SW480 (cell line): Measurements from ENCODE around the gene ATP8B1.
"Not testable (repeated sequence)": the region's sequence is repeated elsewhere in the genome, so short reads cannot be mapped to it uniquely, and the experiment has no call there.

Experiments used
- DNase-seq: peaks from one replicate; pipeline ENCODE4 v3.0.0-alpha.2; 2016; ENCODE audit warnings: low spot score

Gene ATP8B1

DNA sequence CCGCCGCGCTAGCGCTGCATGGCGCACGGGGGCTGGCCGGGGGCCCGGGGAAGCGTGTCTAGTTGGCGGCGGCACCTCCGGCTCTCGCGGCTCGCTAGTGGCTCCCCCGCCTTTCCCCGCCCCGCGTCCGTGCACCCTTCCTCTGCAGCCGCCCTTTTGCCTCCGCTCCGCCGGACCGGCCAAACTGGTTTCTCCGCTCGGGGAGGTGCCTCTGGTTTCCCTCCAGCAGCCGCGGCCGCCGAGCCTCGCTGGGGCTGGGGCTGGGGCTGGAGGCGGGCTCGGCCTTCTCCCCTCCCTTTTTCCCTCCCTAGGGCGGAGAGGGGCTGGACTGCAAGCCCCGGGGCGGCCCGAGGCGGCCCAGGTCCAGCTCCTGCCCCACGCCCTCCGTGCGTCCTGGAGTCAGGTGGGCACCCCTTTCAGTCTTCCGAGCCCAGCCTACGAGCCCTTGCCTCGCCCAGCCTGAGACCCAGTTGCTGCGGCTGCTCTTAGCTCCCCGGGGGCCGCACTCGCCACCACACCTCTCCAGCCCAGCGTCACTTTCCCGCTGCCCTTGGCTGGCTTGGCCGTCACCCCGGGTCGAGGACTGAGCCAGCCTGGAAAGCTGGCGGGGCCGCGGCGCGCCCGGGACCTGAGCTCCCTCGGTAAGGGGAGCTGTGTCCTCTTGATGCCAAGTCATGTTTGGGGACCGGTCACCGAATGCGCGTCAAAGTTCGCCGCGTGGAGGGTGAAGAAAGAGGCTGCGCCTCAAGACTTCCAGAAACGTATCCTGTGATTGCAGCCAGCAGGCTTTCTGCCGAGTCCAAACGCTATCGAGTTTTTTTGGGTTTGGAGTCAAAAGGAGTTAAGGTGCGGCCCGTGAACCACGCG lies at the start of gene ATP8B1:
ATP8B1 (minus strand) TSS at position 213 of the 867 bp plus-strand sequence. CDS start 71,508 bp downstream, outside the sequence.
- DNase-seq = peak; percentile 24

DNA sequence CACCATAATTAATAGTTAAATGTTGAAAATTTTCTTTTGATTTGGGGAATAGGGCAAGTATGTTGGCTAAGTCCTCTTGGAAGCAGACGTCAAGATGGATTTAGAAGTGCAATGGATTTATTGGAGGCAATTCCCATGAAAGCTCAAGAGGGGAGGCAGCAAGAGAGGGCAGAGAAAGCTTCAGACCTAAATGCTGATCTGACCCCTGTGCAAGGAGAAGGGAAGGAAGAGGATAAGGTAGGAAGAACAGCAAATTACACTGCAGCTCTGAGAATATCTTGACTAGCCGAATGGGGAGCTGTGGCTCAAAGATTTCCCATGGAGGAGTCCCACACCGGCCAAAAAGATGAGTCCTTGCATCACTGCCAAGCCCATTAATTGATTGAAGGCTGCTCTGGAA lies 46.9 kb upstream of the ATP8B1 start:
- DNase-seq = no peak

DNA sequence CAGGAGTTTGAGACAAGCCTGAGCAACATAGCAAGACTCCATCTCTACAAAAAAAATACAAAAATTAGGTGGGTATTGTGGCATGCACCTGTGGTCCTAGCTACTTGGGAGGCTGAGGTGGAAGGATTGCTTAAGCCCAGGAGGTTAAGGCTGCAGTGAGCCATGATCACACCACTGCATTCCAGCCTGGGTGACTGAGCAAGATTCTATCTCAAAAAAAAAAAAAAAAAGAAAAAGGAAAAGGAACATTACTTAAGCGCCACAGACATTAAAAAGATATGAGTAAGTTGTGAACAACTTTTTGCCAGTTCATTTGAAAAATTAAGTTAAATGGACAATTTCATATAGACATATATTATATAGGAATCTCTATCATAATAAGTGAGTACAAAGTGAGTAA lies 45.3 kb upstream of the ATP8B1 start:
- not testable (repeated sequence) for DNase-seq

DNA sequence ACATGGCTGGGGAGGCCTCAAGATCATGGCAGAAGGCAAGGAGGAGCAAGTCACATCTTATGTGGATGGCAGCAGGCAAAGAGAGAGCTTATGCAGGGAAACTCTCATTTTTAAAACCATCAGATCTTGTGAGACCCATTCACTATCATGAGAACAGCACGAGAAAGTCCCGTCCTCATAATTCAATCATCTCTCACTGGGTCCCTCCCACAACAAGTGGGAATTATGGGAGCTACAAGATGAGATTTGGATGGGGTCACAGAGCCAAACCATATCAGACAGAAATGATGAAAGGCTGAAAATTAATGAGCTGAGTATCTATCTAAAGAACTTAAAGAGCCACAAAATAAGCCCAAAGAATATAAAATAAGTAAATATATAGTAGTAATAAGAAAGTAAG lies 44.3 kb upstream of the ATP8B1 start:
- DNase-seq = not testable (repeated sequence)

DNA sequence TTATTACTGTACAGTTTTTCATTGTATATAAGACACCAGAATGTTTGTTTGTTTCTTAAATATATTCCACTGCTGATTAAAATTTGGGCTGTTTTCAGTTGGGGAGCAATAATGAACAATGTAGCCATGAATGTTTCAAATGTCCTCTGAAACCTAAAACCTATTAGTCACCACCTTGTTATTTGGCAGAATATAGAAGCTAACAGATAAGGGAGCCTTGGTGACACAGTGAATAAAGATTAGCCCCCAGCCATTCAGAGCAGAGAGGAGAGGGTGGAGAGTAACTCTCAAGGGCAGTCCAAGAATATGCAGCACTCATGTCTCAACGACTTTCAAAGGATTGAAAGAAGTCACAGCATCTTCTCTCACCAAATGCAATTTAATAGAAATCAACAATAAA lies 43.1 kb upstream of the ATP8B1 start:
- DNase-seq = no peak

DNA sequence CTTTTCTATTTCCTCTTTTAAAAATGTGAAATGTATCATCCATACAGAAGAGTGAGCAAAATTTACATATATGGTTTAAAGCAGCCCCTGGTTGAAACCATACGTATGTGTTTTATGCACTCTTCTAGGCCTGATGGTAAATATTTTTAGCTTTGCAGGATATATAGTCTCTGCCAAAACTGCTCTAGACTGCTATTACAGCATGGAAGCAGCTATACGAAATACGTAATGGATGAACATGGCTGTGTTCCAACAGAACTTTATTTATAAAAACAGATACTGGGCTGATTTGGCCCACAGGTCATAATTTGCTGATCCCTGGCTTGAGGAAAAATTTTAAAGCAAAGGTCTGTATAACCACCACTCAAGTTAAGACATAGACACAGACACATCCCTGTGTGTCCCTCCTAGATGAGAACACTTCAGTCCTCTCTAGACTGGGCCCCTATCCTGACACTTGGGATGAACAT lies 42.5 kb upstream of the ATP8B1 start:
- DNase-seq = no peak

DNA sequence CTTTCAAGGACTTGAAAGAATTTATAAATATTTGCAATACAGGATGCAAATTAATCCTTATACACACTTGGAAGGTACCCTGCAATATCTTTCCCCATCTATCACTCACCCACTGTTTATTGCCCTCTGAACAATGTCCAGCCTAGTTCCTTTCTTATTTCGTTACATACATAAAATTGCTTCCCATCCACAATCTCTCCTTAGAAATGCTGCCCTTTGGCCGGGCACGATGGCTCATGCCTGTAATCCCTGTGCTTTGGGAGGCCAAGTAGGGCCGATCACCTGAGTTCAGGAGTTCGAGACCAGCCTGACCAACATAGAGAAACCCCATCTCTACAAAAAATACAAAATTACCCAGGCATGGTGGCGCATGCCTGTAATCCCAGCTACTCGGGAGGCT lies 41.2 kb upstream of the ATP8B1 start:
- no peak for DNase-seq

DNA sequence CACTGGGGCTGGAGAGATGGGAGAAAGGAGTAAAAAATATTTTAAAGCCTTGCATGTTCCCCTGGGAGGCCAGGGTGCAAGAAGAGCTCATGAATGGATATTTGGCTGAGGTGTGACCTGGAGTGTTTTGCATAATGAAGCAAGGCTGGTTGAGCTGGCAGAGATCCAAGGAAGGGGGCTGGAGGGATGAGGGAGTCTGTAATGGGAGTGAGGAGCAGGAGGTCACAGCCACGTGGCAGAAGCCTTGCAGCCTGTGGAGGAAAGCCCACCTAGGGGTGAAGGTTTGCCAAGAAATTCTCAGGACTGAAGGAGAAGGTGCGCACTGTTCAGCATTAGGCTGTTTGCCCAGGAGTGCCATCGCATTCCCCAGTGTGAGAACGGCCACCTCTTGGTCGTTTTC lies 40.3 kb upstream of the ATP8B1 start:
- DNase-seq = no peak

DNA sequence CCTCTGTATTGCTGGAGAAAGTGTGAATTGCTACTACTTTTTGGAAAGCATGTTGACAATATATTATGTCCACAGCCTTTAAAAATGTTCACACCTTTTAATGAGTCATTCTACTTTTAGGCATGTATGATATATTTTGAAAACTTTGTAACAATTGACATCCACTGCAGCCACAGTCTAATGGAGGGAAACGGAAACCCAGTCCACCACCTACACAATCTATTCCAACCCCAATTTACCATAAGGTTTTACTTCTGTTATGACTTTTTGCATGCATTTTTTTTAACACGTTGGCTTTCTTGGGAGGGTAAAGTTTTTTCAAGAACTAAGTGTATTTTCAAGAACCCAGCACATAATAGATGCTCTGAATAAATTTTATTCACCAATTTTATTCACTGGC lies 38.5 kb upstream of the ATP8B1 start:
- DNase-seq = no peak

DNA sequence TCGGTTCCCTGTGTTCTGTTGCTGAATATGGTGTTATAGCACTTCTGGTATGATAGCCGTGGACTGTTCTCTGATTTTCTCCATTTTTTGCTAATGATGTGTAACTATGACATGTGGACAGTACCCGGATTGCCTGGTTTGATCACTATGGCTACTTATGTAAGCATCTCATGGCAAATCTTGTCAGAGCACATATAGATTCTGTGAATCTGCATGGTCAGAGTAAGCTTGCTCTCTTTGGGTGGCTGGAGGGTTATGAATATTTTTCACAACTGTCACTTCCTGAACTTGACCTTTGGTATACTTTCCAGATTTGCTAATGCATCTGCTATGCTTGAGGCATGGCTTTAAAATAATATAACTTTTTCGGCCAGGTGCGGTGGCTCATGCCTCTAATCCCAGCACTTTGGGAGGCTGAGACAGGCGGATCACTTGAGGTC lies 36.8 kb upstream of the ATP8B1 start:
- DNase-seq = no peak

DNA sequence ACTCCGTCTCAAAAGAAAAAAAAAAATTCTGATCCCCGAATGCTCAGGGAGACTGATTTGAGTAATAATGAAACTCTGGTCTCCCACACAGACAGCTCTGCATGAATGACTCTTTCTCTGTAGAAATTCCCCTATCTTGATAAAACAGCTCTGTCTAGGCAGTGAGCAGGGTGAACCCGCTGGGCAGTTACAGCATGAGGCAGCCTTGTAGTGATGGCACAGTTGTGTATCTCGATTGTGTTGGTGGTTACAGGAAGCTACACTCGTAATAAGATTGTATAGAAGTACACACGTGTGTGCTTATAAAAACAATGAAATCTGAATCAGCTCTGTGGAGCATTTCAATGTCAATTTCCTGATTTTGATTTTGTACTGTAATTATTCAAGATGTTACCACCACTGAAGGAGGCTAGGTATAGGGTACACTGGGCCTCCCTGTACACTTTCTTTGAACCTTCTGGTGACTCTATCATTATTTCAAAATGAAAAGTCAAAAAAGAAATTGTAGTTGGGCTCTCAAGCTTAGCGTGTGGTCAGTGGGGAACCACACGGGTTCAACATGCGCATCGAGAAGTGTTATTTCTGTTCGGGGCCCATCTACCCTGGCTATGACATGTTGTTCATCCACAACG lies 34.9 kb upstream of the ATP8B1 start:
- no peak for DNase-seq

DNA sequence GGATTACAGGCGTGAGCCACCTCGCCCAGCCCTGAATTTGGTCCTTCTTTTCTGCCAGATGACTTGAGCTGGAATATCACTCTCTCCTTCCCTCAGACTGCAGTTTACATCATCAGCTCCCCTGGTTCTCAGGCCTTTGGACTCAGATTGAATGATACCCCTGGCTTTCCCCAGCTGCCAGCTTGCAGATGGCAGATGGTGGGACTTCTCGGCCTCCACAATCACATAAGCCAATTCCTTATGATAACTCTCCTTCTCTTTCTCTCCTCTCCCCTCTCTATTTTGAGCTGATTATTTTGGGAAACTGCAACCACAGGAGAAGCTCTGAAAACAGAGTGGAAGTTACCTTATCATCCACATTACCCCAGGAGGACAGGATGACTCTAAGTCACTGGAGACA lies 33.4 kb upstream of the ATP8B1 start:
- no peak for DNase-seq

DNA sequence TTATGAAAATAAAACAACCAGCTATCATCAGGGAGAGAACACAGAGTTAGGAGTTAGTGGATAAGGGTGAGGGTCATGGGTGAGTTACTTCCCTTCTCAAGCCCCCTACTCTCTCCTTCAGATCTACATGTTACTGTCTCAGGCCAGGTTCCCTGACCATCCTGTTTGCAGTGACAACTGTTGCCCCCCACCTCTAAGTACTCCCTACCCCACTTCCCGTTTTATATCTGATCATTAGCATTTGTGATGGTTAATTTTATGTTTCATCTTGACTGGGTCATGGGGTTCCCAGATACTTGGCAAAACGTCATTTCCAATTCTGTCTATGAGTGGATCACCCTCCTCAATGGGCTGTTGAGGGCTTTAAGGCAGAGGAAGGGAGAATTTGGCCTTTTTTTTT lies 32.8 kb upstream of the ATP8B1 start:
- no peak for DNase-seq

DNA sequence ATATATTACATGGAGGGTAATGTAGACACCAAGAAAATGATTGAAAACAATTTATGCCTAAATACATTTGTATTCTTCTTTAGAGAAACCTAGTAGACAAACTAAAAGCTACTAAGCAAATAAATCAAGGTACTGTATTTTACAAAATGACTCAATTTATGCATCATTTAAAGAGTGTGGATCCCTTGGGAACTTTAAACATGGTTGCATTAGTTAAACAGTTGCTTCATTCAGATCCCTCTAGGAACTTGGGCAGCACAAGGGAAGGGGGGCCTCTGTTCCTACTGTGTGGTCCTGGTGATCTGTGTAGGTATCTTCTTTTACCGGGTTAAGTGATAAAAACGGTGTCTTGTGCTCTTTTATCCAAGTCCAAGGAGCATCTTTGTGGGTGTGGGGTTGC lies 31.5 kb upstream of the ATP8B1 start:
- DNase-seq = no peak

DNA sequence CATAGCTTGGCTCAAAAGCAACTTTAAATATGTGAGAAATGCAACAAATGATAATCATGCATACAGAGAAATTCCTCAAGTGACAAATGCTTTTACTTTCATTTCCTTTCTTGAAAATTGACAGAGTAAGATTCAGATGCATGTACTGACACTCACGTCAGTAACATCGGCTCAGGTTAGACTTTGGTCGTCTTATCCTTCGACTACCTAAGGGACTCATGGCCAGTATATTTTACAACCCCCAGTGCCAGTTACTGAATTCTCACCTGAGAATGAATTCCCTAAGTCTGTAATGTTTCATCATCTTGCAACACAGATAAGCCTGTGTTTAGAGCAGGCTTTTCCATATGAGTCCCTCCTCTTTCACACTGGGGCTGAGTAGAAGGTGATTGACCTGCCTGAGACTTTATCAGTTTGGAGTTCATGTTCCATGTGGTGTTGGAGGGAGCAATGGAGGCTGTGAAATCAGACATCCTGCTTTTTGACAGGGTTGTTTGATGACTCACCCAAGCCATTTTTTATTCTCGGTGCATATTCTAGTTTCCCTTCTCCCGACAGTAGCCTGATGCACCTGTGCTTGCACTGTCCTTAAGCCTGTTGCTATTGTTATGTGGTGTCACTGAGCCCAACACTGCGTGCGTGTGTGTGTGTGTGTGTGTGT lies 30.5 kb upstream of the ATP8B1 start:
- peak; percentile 9 for DNase-seq

DNA sequence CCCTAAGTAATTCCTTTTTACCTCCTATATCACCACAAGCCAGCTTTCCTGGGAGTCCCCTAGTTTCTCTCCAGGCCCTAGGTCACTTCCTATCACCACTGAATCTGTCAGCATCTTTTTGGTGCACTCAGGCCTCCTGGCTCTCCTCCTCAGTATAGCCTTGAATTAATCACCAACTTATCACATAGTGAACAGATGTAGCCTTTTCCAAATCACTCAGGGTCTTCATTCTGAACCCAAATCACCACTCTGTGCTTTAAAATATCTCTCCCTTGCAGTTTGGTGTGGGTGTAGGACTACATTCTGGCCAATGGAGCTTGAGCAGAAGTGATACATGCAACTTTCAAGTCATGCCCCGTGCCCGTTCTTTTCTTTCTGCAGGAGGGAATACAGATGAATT lies 29.6 kb upstream of the ATP8B1 start:
- DNase-seq = no peak

DNA sequence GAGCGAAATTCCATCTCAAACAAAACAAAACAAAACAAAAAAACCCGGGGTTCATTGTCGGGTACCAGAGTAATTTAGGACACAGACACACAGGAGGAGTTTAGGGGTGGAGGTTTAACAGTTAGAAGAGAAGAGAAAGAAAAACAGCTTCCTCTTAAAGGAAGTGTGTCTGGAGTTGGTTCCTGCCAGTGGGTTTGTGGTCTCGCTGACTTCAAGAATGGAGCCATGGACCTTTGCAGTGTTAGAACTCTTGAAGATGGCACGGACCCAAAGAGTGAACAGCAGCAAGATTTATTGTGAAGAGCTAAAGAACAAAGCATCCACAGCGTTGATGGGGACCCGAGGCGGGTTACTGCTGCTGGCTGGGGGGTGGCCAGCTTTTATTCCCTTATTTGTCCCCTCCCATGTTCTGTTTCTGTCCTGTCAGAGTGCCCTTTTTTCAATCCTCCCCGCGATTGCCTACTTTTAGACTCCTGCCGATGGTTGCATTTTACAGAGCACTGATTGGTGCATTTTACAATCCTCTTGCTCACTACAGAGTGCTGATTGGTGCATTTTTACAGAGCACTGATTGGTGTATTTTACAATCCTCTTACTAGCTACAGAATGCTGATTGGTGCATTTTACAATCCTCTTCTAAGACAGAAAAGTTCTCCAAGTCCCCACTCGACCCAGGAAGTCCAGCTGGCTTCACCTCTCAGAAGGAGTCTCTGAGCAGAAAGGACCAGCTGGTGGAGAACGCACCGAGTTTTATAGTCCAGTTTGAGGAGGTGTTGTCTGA lies 28.7 kb upstream of the ATP8B1 start:
- DNase-seq = no peak

DNA sequence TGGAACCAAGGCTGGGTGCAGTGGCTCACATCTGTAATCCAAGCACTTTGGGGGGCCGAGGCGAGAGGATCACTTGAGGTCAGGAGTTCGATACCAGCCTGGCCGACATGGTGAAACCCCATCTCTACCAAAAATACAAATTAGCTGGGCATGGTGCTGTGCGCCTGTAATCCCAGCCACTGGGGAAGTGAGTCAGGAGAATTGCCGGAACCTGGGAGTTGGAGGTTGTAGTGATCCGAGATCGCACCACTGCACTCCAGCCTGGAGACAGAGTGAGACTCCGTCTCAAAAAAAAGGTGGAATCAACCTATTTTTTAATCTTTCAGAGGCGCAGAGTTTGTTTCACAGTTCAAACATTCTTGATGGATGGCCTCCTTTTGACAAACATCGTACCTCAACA lies 24.5 kb upstream of the ATP8B1 start:
- DNase-seq = no peak

DNA sequence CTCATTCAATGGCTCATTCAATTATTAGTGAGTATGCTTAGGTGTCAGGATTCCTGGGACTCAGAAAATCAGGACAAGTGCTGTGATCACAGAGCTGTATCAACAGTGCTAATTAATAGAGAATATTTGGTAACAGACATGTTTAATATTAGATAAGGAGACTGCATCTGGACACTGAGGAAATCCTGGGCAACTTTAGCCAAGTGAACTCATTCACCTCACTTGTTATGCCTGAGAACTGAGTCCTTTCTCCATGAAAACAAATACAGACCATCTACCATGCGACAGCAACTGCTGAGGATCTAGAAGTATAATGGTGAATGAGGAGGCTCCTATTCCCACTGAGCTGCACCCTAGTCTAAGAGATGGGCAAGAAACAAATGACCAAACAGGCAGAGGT lies 23.1 kb upstream of the ATP8B1 start:
- no peak for DNase-seq

DNA sequence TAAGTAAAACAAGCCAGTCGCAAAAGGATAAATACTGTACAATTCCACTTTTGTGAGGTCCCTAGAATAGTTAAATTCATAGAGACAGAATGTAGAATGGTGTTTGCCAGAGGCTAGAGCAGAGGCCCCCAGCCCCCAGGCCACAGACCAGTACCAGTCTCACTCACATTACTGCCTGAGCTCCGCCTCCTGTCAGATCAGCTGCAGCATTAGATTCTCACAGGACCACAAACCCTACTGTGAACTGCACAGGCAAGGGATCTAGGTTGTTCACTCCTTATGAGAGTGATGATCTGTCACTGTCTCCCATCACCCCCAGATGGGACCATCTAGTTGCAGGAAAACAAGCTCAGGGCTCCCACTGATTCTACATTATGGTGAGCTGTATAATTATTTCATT lies 17.5 kb upstream of the ATP8B1 start:
- not testable (repeated sequence) for DNase-seq

DNA sequence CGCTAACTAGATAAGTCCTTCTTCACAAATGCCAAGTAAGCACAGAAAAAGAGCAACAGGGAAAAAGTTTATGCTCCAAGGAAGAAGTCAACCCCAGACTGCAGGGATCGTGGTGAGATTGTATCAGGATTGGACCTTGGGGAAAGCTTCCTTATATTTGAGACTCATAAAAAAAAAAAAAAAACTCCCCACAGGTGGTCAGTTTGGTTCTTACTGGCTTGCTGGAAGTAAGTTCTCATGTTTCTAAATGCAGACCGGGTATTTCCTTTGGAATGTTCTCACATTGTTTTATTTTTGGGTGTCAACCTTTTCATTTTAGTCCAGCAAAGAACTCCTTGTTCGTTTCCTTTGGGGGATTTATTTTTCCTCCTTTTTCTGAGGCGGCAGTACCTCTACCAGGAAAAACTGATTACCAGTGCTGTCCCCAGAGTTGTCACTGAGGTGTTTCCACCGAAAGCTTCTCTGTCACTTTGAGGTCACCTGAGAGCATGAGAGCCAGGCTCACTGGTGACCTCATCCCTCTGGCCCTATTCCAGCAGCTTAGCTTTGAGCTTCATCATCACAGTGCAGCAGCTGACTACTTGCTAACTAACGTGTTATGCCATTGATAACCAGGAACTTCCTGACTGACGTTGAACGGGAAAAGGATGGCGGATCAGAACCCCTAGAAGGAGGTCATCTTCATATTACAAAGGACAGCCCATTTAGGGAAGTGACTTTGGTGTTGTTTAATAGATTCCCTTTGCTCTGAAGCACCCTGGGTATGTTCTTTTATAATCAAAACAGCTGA lies 16.8 kb upstream of the ATP8B1 start:
- peak; percentile 53 for DNase-seq
